Heart right ventricle (tissue), 16 donors: ENCODE results near the gene FARP1. TPM values are rescaled to one million over a fixed set of nuclear protein-coding genes. Genes with fewer than 3 reads are reported as not detected.

Experiments used
- ATAC-seq, 8 donors: fragments of 200-7000 bp; cut with Tn5 transposase; one replicate each; pipeline ENCODE4 v1.9.1; 2020; ENCODE audit warnings: mild to moderate bottlenecking in 8 of 8, moderate library complexity in 8 of 8, moderate number of reproducible peaks in 1 of 8
- DNase-seq, 2 donors: peaks; one replicate each; pipeline ENCODE4 v3.0.0-alpha.2; 2020
- H3K27ac ChIP-seq, 10 donors: fragments of 200-600 bp; sonication (generic) in 2 of 10; one replicate each; pipeline versions ENCODE4 v1.5.0 to v1.8.0; 2020 to 2022; ENCODE audit warnings: mild to moderate bottlenecking in 3 of 10
- H3K27me3 ChIP-seq, 7 donors: fragments of 200-600 bp; one replicate each; pipeline ENCODE4 v1.8.0; 2021 to 2022; ENCODE audit warnings: mild to moderate bottlenecking in 2 of 7
- H3K36me3 ChIP-seq, 9 donors: fragments of 200-600 bp; sonication (generic) in 1 of 9; one replicate each; pipeline versions ENCODE4 v1.5.0 to v1.8.0; 2020 to 2022; ENCODE audit warnings: mild to moderate bottlenecking in 2 of 9
- H3K4me1 ChIP-seq, 9 donors: fragments of 200-600 bp; sonication (generic) in 1 of 9; one replicate each; pipeline versions ENCODE4 v1.5.0 to v1.8.0; 2020 to 2022; ENCODE audit warnings: mild to moderate bottlenecking in 4 of 9
- H3K4me3 ChIP-seq, 10 donors: fragments of 200-600 bp; sonication (generic) in 2 of 10; one replicate each; pipeline versions ENCODE4 v1.5.0 to v1.8.0; 2020 to 2022; ENCODE audit warnings: mild to moderate bottlenecking in 7 of 10, moderate library complexity in 2 of 10
- H3K9me3 ChIP-seq, 11 donors: fragments of 200-600 bp in 10 of 11; sonication (generic) in 2 of 11; one replicate each; pipeline versions ENCODE4 v1.5.0 to v1.8.0; 2013 to 2022; ENCODE audit warnings: mild to moderate bottlenecking in 2 of 11, control low read depth in 1 of 11, moderate library complexity in 1 of 11
- WGBS, 2 donors: extraction: QIAGEN DNeasy Blood & Tissue Kit; methylation state at CpG; one replicate each; pipeline ENCODE4 v1.1.7; 2013; ENCODE audit warnings: inconsistent platforms in 1 of 2; 5-methylcytosine and 5-hydroxymethylcytosine counted together
- intact Hi-C, 10 donors: fragments of 100-400 bp; cut with DNase I; formaldehyde crosslinking; loops; one replicate each; pipeline versions ENCODE4 v1.11.1 to v1.14.2; 2022
- polyA plus RNA-seq, 2 donors: library from polyadenylated mRNA; stranded (reverse); fragments of 200-250 nt; gene quantifications; one replicate each; pipeline ENCODE4 v1.2.3, GENCODE V29; 2013
- total RNA-seq, 10 donors: library from RNA; stranded (reverse); fragmentation: NEBNext Ultra II Directional in 3 of 10; extraction: Animal tissue kit (Norgen Biotek cat#: 25700) in 3 of 10; gene quantifications; one replicate each; pipeline versions ENCODE4 v1.2.1 to v1.2.4, GENCODE V29; 2021 to 2023
- TF ChIP-seq, protein P1 (sequence below), 9 donors: fragments of 200-600 bp; sonication (generic) in 2 of 9; IDR thresholded peaks; one replicate each; pipeline versions ENCODE4 v1.5.0 to v1.8.0; 2021 to 2022; ENCODE audit warnings: antibody characterized with exemption in 9 of 9, mild to moderate bottlenecking in 5 of 9, moderate library complexity in 1 of 9
- donor health status: Arrhythmogenic right ventricular cardiomyopathy.
- donor health status: ischemic (EF 13 %, LVEDD 7.1; RV severe dilation, severe dysfunction).
- donor health status: healthy with polysubstance abuse.
- donor health status: DM: no; HTN: yes; CAD: no.
- donor health status: DM: no; HTN: no; CAD: no.
- donor health status: ischemic (EF 25% LVEDD 6.9; RV normal size, moderate dysfunction).
- donor health status: ischemic (EF 25% LVEDD 5.7; RV mildly dilated, moderate dysfunction).
- donor health status: healthy.
- donor health status: DM: yes; HTN: yes; CAD: no.
- donor health status: Ischemic cardiomyopathy.
- donor health status: ischemic (EF 35%, LVEDD 5.7; RV mildly dilated, moderate dysfunction).
- donor health status: nonischemic (EF 11% LVEDD 7.7; RV severe dilation, severe dysfunction).
- donor health status: DM: yes; HTN: yes; CAD: no.
- donor health status: PGD.
- donor health status: ischemic (EF 29% LVEDD 5.4; RV normal size, mild dysfunction).
- donor health status: nonischemic (EF 23%, LVEDD 6.1; RV moderate dilation, normal function).

Gene FARP1
- total and polyA plus RNA-seq, 12 donors = 6.9 to 72.9 (median 17.1) TPM

DNA sequence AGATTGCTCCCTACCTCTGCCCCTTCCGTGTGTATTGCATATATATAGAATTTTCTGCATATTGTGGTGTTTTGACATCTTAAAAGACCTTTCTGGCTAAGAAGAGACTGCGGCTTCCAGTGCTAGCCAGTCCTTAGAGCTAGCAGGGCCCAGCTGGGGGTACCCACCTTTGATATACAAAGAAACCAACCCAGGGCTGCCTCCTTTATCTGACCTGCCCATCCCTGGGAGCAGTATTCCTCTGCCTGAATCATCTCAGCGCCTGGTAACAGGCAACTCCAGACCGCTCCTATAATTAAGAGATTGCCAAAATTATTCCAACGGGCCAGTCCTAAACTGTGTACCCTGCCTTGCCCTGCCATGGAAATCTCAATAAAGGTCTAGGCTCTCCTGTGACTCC is 220.4 kb downstream of the FARP1 start:
- ATAC-seq (no peak), DNase-seq (no peak)
- TF ChIP-seq, protein P1, sequence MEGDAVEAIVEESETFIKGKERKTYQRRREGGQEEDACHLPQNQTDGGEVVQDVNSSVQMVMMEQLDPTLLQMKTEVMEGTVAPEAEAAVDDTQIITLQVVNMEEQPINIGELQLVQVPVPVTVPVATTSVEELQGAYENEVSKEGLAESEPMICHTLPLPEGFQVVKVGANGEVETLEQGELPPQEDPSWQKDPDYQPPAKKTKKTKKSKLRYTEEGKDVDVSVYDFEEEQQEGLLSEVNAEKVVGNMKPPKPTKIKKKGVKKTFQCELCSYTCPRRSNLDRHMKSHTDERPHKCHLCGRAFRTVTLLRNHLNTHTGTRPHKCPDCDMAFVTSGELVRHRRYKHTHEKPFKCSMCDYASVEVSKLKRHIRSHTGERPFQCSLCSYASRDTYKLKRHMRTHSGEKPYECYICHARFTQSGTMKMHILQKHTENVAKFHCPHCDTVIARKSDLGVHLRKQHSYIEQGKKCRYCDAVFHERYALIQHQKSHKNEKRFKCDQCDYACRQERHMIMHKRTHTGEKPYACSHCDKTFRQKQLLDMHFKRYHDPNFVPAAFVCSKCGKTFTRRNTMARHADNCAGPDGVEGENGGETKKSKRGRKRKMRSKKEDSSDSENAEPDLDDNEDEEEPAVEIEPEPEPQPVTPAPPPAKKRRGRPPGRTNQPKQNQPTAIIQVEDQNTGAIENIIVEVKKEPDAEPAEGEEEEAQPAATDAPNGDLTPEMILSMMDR (IDR thresholded peaks at IDR 0.05) = no peak
- Histone ChIP-seq H3K27me3 (no peaks in the 10 kb centered on the region), H3K4me1 (no peaks in the 10 kb centered on the region), H3K4me3 (no peak overlapping the region), H3K36me3 (peaks cover 0 to 7% (median 0%) of the 10 kb centered on the region in 9 donors), H3K9me3 (no peaks in the 10 kb centered on the region), H3K27ac (no peak overlapping the region)
- intact Hi-C loops = no loop called here
- 96 to 98% methylated on average over 5 of the region's 5 CpGs for WGBS, 2 donors

DNA sequence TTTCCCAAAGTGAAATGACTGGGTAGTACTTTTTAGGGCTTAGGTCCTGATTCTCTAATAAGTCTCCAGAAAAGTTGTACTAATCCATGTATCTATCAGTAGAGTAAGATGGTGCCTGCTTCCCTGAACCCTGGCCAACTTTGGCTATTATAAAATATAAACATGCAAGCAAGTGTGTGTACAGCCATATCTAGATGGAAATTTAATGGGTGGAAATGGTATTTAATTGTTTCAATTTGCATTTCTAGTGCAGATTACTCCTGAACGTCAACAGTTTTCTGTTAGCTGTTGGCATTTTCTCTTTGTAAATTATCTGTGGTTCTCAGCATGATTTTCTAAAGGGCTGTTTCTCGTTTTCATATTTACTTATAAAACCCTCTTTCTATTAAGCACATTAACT is 221.3 kb downstream of the FARP1 start:
- intact Hi-C loops = no loop called here
- ATAC-seq (no peak), DNase-seq (no peak)
- no peak overlapping the region for H3K27ac ChIP-seq
- no peaks in the 10 kb centered on the region for H3K27me3 ChIP-seq
- H3K36me3 ChIP-seq = peaks cover 0 to 16% (median 0%) of the 10 kb centered on the region in 9 donors
- WGBS, 2 donors = 90 to 92% methylated on average over 2 of the region's 2 CpGs
- no peaks in the 10 kb centered on the region for H3K4me1 ChIP-seq
- H3K9me3 ChIP-seq = no peaks in the 10 kb centered on the region
- H3K4me3 ChIP-seq = no peak overlapping the region
- TF ChIP-seq, protein P1 (IDR thresholded peaks at IDR 0.05) = no peak

DNA sequence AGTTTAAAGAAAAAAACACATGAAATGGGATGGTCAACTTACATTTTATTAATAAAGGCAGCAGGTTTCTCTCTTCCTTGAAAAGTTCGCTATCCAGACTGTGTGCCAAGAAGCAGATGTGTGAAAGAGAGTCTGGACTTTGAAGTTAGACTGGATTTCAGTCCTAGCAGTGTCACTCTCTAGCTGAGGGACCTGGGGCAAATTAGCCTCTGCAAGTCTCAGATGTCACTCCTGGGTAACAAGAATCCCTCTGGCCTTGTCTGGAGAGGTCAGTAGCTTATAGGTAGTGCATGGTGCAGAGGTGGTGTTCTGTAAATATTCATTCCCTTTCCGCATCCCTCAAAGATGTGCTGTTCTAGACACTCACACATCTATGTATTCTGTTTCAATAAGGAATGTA is 221.8 kb downstream of the FARP1 start:
- no peaks in the 10 kb centered on the region for H3K4me1 ChIP-seq
- H3K27ac ChIP-seq = no peak overlapping the region
- no peak overlapping the region for H3K4me3 ChIP-seq
- 97 to 98% methylated on average over 2 of the region's 2 CpGs for WGBS, 2 donors
- ATAC-seq (no peak), DNase-seq (no peak)
- peaks cover 0 to 16% (median 0%) of the 10 kb centered on the region in 9 donors for H3K36me3 ChIP-seq
- no peaks in the 10 kb centered on the region for H3K27me3 ChIP-seq
- H3K9me3 ChIP-seq = no peaks in the 10 kb centered on the region
- TF ChIP-seq, protein P1 (IDR thresholded peaks at IDR 0.05) = no peak
- intact Hi-C loops = no loop called here

DNA sequence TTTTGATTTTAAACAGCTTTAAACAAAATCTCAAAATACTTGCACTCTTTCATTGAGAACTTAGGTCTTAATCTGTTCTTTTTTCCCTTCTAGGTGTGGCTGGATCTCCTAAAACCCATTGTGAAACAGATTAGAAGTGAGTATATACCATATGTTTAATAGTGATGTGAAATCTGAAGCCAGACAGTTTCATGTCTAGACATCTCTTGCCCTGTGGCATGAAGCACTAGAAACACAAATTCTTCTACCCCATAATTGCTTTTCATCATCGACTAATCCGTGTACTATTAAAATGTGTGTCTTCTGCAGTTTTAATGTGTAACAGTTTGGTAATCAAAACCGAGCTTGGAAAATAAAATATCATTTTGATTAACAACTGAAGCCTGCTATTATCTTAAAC is 222.4 kb downstream of the FARP1 start:
- no peak for DNase-seq

More for the DNA sequence above, 222.4 kb downstream of the FARP1 start:
- peaks cover 0 to 16% (median 0%) of the 10 kb centered on the region in 9 donors for H3K36me3 ChIP-seq
- H3K27me3 ChIP-seq = no peaks in the 10 kb centered on the region
- 94 to 99% methylated on average over 3 of the region's 3 CpGs for WGBS, 2 donors
- no peaks in the 10 kb centered on the region for H3K9me3 ChIP-seq
- no peak overlapping the region for H3K4me3 ChIP-seq
- no peak overlapping the region for H3K27ac ChIP-seq
- TF ChIP-seq, protein P1 (IDR thresholded peaks at IDR 0.05) = no peak
- intact Hi-C loops = no loop called here
- no peak for ATAC-seq
- no peaks in the 10 kb centered on the region for H3K4me1 ChIP-seq
